PC-9 (cell line): ENCODE measurements around the gene USP53. TPM values are rescaled to one million over a fixed set of nuclear protein-coding genes. Genes with fewer than 3 reads are reported as not detected.
"Not testable (repeated sequence)": the region's sequence is repeated elsewhere in the genome, so short reads cannot be mapped to it uniquely, and the experiment has no call there.

Experiments
- BruUV-seq: library from RNA; stranded (reverse); fragments of 400-500 nt; replicated peaks from 2 replicates; lab custom pipeline; 2021; lab: Mats Ljungman, UMichigan
- CTCF ChIA-PET: fragments of 300-600 bp; sonication (Branson Sonifier 250); formaldehyde crosslinking; loops from one replicate; lab custom pipeline; 2022; ENCODE audit warnings: antibody characterized with exemption; lab: Charles Lee
- POLR2A ChIA-PET: fragments of 300-600 bp; sonication (Branson Sonifier 250); formaldehyde crosslinking; loops from one replicate; lab custom pipeline; 2022; ENCODE audit warnings: antibody characterized with exemption; ENCODE audit not compliant: unreplicated experiment; lab: Charles Lee
- DNase-seq, 2 experiments: peaks; one replicate each; pipeline versions ENCODE4 v3.0.0 to v3.0.0-alpha.2; 2015 to 2022; ENCODE audit warnings: mixed read lengths in 1 of 2
- H2AFZ ChIP-seq: fragments of 200-600 bp; sonication (generic); 2 replicates; pipeline ENCODE4 v1.8.1; 2017; ENCODE audit warnings: antibody characterized with exemption
- H3F3A ChIP-seq: fragments of 200-600 bp; sonication (generic); 2 replicates; pipeline ENCODE4 v1.8.1; 2017; ENCODE audit warnings: antibody characterized with exemption, mild to moderate bottlenecking, low read depth; ENCODE audit not compliant: insufficient read depth
- H3K27ac ChIP-seq: fragments of 200-600 bp; sonication (generic); 2 replicates; pipeline ENCODE4 v1.6.1; 2016; ENCODE audit warnings: mixed run types
- H3K27me3 ChIP-seq: fragments of 200-600 bp; sonication (generic); 2 replicates; pipeline ENCODE4 v1.6.1; 2016; ENCODE audit warnings: low read depth, mixed run types; ENCODE audit not compliant: insufficient read depth
- H3K36me3 ChIP-seq: fragments of 200-600 bp; sonication (generic); 2 replicates; pipeline ENCODE4 v1.6.1; 2016; ENCODE audit warnings: low read depth, mixed run types
- H3K4me1 ChIP-seq: fragments of 200-600 bp; sonication (generic); replicated peaks from 2 replicates; pipeline ENCODE4 v1.6.1; 2016; ENCODE audit warnings: mixed run types; ENCODE audit not compliant: insufficient read depth
- H3K4me2 ChIP-seq: fragments of 200-600 bp; sonication (generic); 2 replicates; pipeline ENCODE4 v1.6.1; 2017; ENCODE audit warnings: mixed run types
- H3K4me3 ChIP-seq: fragments of 200-600 bp; sonication (generic); 2 replicates; pipeline ENCODE4 v1.6.1; 2016; ENCODE audit warnings: mixed run types
- H3K79me2 ChIP-seq: fragments of 200-600 bp; sonication (generic); 2 replicates; pipeline ENCODE4 v1.6.1; 2017; ENCODE audit warnings: low read depth, mixed run types
- H3K9me2 ChIP-seq: fragments of 200-600 bp; sonication (generic); 2 replicates; pipeline ENCODE4 v1.8.1; 2017; ENCODE audit warnings: mild to moderate bottlenecking; ENCODE audit not compliant: insufficient read depth
- H3K9me3 ChIP-seq: fragments of 200-600 bp; sonication (generic); 2 replicates; pipeline ENCODE4 v1.8.1; 2016; ENCODE audit warnings: low read depth; ENCODE audit not compliant: insufficient read depth
- H4K20me1 ChIP-seq: fragments of 200-600 bp; sonication (generic); 2 replicates; pipeline ENCODE4 v1.8.1; 2017; ENCODE audit not compliant: insufficient read depth
- EZH2 ChIP-seq: fragments of 200-600 bp; sonication (generic); IDR thresholded peaks from 2 replicates; pipeline ENCODE4 v1.8.0; 2017; ENCODE audit warnings: antibody characterized with exemption, low read depth
- intact Hi-C: fragments of 100-400 bp; cut with micrococcal nuclease; formaldehyde crosslinking; loops from one replicate; pipeline ENCODE4 v1.10.0; 2022; ENCODE audit not compliant: unreplicated experiment
- total RNA-seq: library from RNA; stranded (reverse); gene quantifications from 2 replicates; pipeline ENCODE4 v1.2.3, GENCODE V29; 2021
- TF ChIP-seq, protein P1 (sequence below): fragments of 200-600 bp; sonication (generic); conservative IDR thresholded peaks from 2 replicates; pipeline ENCODE4 v1.6.1; 2017; ENCODE audit warnings: mixed run types, antibody characterized with exemption, mild to moderate bottlenecking, moderate library complexity

The USP53 gene
- total RNA-seq, 1 experiment from 2014 or later, result 19.3 TPM

- H3K9me3 ChIP-seq, result no peaks in the 10 kb centered on the region
- POLR2A ChIA-PET, result no interaction called here
- no peaks in the 10 kb centered on the region for H3K27me3 ChIP-seq
- H3K36me3 ChIP-seq, result no peaks in the 10 kb centered on the region
- TF ChIP-seq, protein P1, sequence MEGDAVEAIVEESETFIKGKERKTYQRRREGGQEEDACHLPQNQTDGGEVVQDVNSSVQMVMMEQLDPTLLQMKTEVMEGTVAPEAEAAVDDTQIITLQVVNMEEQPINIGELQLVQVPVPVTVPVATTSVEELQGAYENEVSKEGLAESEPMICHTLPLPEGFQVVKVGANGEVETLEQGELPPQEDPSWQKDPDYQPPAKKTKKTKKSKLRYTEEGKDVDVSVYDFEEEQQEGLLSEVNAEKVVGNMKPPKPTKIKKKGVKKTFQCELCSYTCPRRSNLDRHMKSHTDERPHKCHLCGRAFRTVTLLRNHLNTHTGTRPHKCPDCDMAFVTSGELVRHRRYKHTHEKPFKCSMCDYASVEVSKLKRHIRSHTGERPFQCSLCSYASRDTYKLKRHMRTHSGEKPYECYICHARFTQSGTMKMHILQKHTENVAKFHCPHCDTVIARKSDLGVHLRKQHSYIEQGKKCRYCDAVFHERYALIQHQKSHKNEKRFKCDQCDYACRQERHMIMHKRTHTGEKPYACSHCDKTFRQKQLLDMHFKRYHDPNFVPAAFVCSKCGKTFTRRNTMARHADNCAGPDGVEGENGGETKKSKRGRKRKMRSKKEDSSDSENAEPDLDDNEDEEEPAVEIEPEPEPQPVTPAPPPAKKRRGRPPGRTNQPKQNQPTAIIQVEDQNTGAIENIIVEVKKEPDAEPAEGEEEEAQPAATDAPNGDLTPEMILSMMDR, result no peak
- TF ChIP-seq EZH2, result no peak
- H4K20me1 ChIP-seq, result no peaks in the 10 kb centered on the region
- no peaks in the 10 kb centered on the region for H3K9me2 ChIP-seq
- BruUV-seq, result no TSS peak
- H2AFZ ChIP-seq, result no peak overlapping the region
- no peaks in the 10 kb centered on the region for H3K4me1 ChIP-seq
- intact Hi-C loops, result no loop called here
- no peak overlapping the region for H3K27ac ChIP-seq
- no peaks in the 10 kb centered on the region for H3F3A ChIP-seq
- no peak overlapping the region for H3K4me2 ChIP-seq
- CTCF ChIA-PET, result no interaction called here
- no peaks in the 10 kb centered on the region for H3K79me2 ChIP-seq
- no peak for DNase-seq
- H3K4me3 ChIP-seq, result no peak overlapping the region
These were observed 117.5 kb downstream of the USP53 start for GRCh38 chr4:119329835-119330620.

GRCh38 chr4:119336332-119336979 is 123.9 kb downstream of the USP53 start:
- POLR2A ChIA-PET, result not testable (repeated sequence)

DNA sequence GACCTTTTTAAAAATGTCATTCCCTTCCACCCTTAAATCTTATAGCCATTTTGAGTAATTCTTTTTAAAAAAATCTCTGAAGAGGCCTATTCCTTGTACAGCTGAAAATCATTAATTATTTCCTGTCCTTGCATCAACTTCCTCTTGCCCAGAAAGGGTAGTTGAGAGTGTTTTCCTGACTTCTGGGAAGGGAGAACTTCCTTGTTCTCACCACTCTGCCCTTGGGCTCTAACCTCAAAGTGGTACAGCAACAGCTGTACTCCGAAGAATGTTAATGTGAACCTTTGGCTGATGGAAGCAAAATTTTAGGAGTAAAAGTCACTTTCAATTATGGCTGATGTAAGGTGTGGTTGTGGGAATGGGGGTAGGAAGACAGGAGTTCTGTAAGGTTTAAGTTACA is 124.5 kb downstream of the USP53 start:
- H3F3A ChIP-seq, result no peaks in the 10 kb centered on the region
- no peaks in the 10 kb centered on the region for H3K4me1 ChIP-seq
- no peaks in the 10 kb centered on the region for H3K9me3 ChIP-seq
- CTCF ChIA-PET, result no interaction called here
- no peak overlapping the region for H3K27ac ChIP-seq
- no peaks in the 10 kb centered on the region for H4K20me1 ChIP-seq
- POLR2A ChIA-PET, result no interaction called here
- intact Hi-C loops, result no loop called here
- H3K79me2 ChIP-seq, result no peaks in the 10 kb centered on the region
- H3K4me2 ChIP-seq, result no peak overlapping the region
- H3K36me3 ChIP-seq, result no peaks in the 10 kb centered on the region
- DNase-seq, result no peak
- TF ChIP-seq, protein P1, result no peak
- no peak for TF ChIP-seq EZH2
- BruUV-seq, result no TSS peak
- H3K27me3 ChIP-seq, result no peaks in the 10 kb centered on the region
- no peaks in the 10 kb centered on the region for H3K9me2 ChIP-seq
- no peak overlapping the region for H3K4me3 ChIP-seq
- no peak overlapping the region for H2AFZ ChIP-seq

More at GRCh38 chr4:119336332-119336979, 123.9 kb downstream of the USP53 start:
- H3K27me3 ChIP-seq, H3K27ac ChIP-seq, H3K4me3 ChIP-seq, H3K36me3 ChIP-seq, H3F3A ChIP-seq, H3K9me3 ChIP-seq, intact Hi-C loops, CTCF ChIA-PET, H3K79me2 ChIP-seq, H4K20me1 ChIP-seq, BruUV-seq, DNase-seq, H3K9me2 ChIP-seq, H3K4me1 ChIP-seq, H2AFZ ChIP-seq, H3K4me2 ChIP-seq: not testable (repeated sequence)

- intact Hi-C loops, DNase-seq, H3F3A ChIP-seq, H3K4me1 ChIP-seq, H3K27ac ChIP-seq, BruUV-seq, H4K20me1 ChIP-seq, CTCF ChIA-PET, H2AFZ ChIP-seq, H3K36me3 ChIP-seq, H3K4me3 ChIP-seq, POLR2A ChIA-PET, H3K27me3 ChIP-seq, H3K9me3 ChIP-seq, H3K9me2 ChIP-seq, H3K4me2 ChIP-seq, H3K79me2 ChIP-seq: not testable (repeated sequence)
These were observed 127.4 kb downstream of the USP53 start for GRCh38 chr4:119339895-119340294.

DNA sequence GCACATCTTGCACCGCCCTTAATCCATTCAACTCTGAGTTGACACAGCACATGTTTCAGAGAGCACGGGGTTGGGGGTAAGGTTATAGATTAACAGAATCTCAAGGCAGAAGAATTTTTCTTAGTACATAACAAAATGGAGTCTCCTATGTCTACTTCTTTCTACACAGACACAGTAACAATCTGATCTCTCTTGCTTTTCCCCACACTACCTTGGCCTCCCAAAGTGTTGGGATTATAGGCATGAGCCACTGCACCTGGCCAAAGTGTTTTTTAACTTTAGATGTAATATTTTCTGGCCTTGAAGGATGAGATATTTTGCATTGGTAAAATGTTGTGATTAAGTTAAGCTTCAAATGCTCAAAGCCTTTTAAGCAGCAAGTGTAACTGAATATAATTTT is 130.8 kb downstream of the USP53 start:
- intact Hi-C loops, H3K79me2 ChIP-seq, H3K9me2 ChIP-seq, H2AFZ ChIP-seq, H3K27me3 ChIP-seq, H3K9me3 ChIP-seq, DNase-seq, H3K36me3 ChIP-seq, H3K27ac ChIP-seq, CTCF ChIA-PET, BruUV-seq, H3K4me3 ChIP-seq, H3K4me2 ChIP-seq, POLR2A ChIA-PET, H3K4me1 ChIP-seq, H3F3A ChIP-seq, H4K20me1 ChIP-seq: not testable (repeated sequence)
